ENCODE data around the gene WNT7A.

WNT7A gene

GRCh38 chr3:13863965-13864595, 15.8 kb downstream of the WNT7A start:
- TF ChIP-seq FOXP2 (optimal IDR thresholded peaks at IDR 0.05; ENCODE audit: borderline replicate concordance, extremely low read depth, extremely low read length, insufficient read depth) (no peak), TAF1 (IDR thresholded peaks at IDR 0.05; ENCODE audit: borderline replicate concordance, insufficient read depth, low read length) (no peak), REST (IDR thresholded peaks at IDR 0.05; ENCODE audit: insufficient read depth in 1 of 2, low read depth in 2 of 2, low read length in 2 of 2) (no peak), SIN3A (IDR thresholded peaks at IDR 0.05; ENCODE audit: borderline replicate concordance, insufficient read depth, low read length) (no peak), POLR2AphosphoS5 (IDR thresholded peaks at IDR 0.05; ENCODE audit: low read depth, low read length) (no peak)

DNA sequence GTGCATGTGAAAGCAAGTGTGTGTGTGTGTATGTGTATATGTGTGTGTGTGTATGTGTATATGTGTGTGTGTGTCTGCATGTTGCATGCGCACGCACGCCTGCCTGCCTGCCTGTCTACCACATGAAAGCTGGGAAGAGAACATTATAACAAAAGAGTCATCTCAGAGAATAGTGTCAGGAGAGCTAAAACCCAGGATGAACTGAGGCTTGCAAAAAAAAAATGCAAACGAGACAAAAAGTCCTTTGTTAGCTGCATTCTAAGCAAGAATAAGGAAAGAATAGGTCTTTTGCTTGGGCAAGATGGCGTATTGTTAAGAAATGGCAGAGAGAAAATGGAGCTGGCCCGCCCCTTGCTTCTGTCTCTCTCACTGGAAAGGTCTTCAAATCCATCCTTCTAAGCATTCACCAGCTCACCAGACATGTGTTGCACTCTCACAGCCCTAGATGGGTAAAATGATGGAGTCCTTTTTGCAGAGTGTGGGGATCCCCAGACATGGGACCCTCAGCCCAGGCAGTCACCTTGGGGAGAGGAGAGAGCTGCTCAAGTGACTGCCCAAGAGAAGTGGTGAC, 16.4 kb downstream of the WNT7A start:
- TF ChIP-seq SIN3A (IDR thresholded peaks at IDR 0.05; ENCODE audit: borderline replicate concordance, insufficient read depth, low read length) (no peak), POLR2AphosphoS5 (IDR thresholded peaks at IDR 0.05; ENCODE audit: low read depth, low read length) (no peak), REST (IDR thresholded peaks at IDR 0.05; ENCODE audit: insufficient read depth in 1 of 2, low read depth in 2 of 2, low read length in 2 of 2) (no peak), TAF1 (IDR thresholded peaks at IDR 0.05; ENCODE audit: borderline replicate concordance, insufficient read depth, low read length) (no peak), FOXP2 (optimal IDR thresholded peaks at IDR 0.05; ENCODE audit: borderline replicate concordance, extremely low read depth, extremely low read length, insufficient read depth) (no peak)

DNA sequence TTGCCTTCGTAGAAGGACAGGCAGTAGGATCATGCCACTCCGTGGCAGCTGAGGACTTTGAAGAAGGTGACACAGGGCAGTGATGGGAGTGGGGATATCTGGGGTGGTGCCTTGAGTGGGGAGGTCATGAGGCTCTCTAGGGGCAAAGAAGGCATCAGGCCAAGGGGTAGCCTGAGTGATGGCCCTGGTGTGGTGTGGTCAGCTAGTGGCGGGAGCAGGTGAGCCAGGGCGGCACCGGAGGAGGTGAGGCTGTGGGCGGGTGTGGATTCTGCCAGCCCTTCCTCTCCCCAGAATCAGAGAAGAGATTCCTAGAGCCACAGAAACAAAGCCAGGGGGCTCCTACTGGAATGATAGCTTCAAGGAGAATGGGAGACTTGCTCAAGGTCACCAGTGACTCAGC, 18.4 kb downstream of the WNT7A start:
- TF ChIP-seq REST (IDR thresholded peaks at IDR 0.05; ENCODE audit: insufficient read depth in 1 of 2, low read depth in 2 of 2, low read length in 2 of 2) = no peak
- no peak for TF ChIP-seq SIN3A (IDR thresholded peaks at IDR 0.05; ENCODE audit: borderline replicate concordance, insufficient read depth, low read length)
- TF ChIP-seq FOXP2 (optimal IDR thresholded peaks at IDR 0.05; ENCODE audit: borderline replicate concordance, extremely low read depth, extremely low read length, insufficient read depth) = no peak
- TF ChIP-seq POLR2AphosphoS5 (IDR thresholded peaks at IDR 0.05; ENCODE audit: low read depth, low read length) = no peak
- no peak for TF ChIP-seq TAF1 (IDR thresholded peaks at IDR 0.05; ENCODE audit: borderline replicate concordance, insufficient read depth, low read length)

- TF ChIP-seq POLR2AphosphoS5 (IDR thresholded peaks at IDR 0.05; ENCODE audit: low read depth, low read length) (no peak), FOXP2 (optimal IDR thresholded peaks at IDR 0.05; ENCODE audit: borderline replicate concordance, extremely low read depth, extremely low read length, insufficient read depth) (no peak), SIN3A (IDR thresholded peaks at IDR 0.05; ENCODE audit: borderline replicate concordance, insufficient read depth, low read length) (no peak), REST (IDR thresholded peaks at IDR 0.05; ENCODE audit: insufficient read depth in 1 of 2, low read depth in 2 of 2, low read length in 2 of 2) (no peak), TAF1 (IDR thresholded peaks at IDR 0.05; ENCODE audit: borderline replicate concordance, insufficient read depth, low read length) (no peak)
Measured at GRCh38 chr3:13860001-13860400, 19.9 kb downstream of the WNT7A start.

Data from PFSK-1 (cell line).